DMS153 treated with DMSO at 0.1 percent for 48 hours (cell line): ENCODE measurements around the gene GAB3.
"Not testable (repeated sequence)": the region's sequence is repeated elsewhere in the genome, so short reads cannot be mapped to it uniquely, and the experiment has no call there.

Experiments
- DNase-seq: peaks from one replicate; lab custom pipeline; 2025; ENCODE audit not compliant: unreplicated experiment; lab: John Stamatoyannopoulos, UW

GAB3 gene

DNA sequence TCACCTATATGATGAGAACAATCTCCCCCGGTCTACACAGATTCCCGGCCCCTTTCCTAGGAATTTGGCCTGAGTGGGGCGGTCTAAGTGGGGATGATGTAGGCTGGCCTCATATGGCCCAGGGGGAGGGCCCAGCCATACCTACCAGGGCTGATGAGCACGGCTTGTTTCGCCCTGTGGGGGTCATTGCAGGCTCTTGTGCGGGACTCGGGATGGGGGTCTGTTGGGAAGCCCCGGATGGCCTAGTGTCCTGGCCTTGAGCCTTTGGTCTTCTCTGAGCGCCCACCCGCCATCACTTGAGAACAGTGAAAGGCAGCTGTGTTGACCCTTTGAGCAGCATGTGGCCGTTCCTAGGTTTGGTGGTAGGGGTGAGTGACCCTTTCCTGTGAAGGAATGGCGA, 92.7 kb downstream of the GAB3 start:
- no peak for DNase-seq

- DNase-seq = no peak
Observed at GRCh38 chrX:154657226-154657805, 93.6 kb downstream of the GAB3 start.

DNA sequence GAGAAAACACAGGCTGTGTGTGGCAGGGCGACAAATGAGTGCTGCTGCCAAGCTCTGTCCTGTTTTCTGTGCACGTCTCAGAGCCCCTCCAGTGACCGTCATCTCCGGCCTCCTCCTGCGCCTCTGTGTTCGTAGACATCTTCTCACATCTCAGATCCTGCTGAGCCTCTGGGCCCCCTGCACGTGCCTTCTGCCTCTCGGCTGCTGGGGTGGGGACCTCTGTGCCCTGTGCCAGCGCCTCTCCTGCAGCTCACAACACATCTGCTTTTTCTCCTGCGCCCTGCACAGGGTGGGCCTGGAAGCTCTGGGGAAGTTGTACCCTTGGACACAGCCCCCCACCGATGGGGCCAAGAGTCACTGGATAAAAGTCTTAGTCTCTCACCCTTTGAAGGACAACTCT, 95.1 kb downstream of the GAB3 start:
- DNase-seq = no peak

DNA sequence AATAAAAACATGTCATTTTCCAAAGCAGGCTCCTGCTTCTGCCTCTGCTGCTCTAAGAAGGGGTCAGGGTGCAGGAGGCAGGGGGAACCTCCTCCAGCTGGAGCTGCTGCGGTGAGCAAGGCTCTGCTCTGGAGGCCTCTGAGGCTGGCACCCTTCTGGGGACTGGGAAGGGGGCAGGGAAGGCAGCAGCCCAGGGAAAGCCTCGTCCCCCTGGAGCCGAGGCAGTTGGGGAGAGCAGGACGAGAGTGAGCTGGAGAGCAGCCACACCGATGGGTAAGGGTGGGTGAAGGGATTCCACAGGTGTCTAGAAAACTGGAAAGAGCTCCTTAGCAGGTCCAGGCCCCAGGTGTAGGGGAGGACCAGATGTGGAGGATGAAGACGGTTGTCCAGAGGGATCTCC, 95.5 kb downstream of the GAB3 start:
- no peak for DNase-seq

DNA sequence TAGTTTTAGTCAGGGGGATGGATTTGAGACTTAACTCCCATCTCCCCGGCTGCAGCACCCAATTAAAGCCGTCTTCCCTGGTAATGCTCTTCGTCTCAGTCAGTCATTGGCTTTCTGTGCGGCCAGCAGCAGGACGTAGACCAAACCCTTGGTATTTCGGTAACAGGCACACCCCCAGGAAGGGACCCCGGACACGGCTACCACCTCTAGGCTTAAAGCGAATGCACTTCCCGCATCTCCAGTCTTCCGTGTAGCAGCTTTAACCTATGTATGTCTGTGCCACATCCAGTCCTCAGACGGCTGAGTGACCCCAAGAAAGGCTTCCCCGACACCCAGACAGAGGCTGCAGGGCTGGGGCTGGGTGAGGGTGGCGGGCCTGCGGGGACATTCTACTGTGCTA, 96.0 kb downstream of the GAB3 start:
- no peak for DNase-seq

- no peak for DNase-seq
Observed at GRCh38 chrX:154654372-154654771, 96.5 kb downstream of the GAB3 start.

GRCh38 chrX:154653413-154653812, 97.5 kb downstream of the GAB3 start, which contains the start of gene CTAG2:
Gene CTAG2, minus strand, starts transcription at chrX:154653579. Its CDS starts 64 bp downstream, at chrX:154653515.
- DNase-seq = not testable (repeated sequence)

- no peak for DNase-seq
Observed at GRCh38 chrX:154653048-154653401, 97.9 kb downstream of the GAB3 start.

DNA sequence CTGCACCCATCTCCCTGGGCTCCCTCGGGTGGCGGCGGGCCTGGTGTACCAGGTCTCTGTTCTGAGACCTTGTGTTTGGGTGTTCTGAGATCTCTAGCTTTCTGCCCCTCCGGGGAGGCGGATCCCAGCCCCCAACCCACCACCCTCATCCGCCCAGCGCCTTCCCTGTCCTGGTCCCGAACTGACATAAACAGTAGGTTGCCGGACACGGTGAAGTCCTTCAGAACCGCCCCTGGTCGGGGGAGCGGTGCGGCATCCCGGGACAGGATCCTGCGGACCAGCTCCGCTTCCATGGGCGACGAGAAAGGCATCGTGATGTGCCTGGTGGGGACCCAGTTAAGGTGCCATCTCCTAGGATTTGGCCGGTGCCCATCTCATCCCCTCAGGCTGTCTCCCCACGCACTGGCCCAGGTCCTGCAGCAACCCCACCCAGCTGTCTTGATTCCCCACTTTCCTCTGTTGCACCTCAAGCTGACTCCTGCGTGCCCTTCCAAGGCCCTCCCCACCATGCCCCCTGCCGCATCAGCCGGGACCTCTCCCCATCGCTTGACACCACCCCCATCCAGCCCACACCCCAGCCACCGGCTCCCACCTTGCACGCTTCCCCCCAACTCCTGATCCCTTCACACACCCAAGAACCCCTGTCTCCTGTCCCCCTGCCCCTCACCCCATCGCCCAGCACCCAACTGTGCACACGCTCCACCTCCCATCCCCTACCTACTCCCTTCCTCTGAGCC, 98.4 kb downstream of the GAB3 start:
- DNase-seq = no peak

GRCh38 chrX:154650221-154650510, 100.7 kb downstream of the GAB3 start:
- no peak for DNase-seq

DNA sequence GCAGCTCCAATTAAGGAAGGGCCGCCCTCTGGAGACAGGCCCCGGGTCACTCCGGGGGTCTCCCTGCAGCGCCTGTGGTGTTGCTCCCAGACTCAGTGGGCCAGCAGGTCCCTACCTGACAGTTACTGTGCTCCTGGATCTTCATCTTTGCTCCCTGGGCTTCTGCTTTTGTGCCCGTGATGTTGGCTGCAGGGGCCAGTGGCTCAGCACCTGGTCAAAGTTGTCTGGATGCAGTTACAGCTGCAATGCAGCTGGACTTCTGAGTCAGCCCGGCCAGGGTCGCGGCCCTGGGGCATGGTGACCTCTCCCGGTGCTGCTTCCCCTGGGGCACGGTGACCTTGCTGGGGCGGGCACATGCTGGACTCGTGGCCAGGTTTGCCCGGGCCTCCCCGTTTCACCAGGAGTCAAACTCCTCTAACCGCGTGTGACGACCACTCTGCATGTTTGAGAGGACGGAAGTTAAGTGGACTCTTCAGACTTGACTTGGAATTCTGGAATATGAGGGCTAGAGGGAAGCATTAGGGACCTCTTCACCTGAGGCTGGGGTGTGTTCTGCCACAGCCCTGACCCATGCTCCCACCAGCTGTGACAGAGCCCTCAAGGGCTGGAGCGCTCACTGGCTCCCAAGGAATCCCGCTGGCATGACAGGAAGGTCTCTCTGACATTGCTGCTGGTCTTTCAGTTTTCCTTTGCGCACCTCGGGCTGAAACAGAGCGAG, 101.2 kb downstream of the GAB3 start:
- no peak for DNase-seq

GRCh38 chrX:154648931-154649330, 101.9 kb downstream of the GAB3 start:
- no peak for DNase-seq

DNA sequence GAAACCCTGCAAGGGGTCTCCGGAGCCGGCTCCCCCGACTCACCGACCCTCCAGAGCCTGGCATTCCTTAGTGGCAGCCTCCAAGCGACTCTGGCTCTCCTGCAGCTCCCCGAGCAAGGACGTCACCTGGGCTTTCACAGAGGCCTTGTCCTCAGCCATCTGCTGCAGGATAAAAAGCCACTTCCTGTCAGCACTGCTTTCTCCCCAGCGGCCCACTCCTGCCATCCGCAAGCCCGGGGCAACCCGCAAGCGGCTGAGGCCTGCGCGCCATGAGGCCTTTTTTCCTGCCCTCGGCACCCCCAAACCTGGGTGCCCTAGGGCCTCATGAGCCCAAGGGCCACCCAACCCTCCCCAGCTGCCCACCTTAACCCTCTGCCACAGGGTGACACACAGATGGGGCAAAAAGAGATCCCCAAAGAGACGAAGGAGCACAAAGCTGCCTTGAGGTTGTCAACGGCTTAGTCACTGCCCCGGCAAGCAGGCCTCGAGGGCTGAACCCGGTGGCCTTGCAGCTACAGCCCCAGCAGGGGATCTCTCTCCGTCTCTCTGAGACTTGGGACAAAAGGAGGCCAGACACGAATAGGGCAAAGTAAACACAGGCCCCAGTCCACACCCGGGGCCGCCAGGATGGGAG, 105.0 kb downstream of the GAB3 start:
- not testable (repeated sequence) for DNase-seq

DNA sequence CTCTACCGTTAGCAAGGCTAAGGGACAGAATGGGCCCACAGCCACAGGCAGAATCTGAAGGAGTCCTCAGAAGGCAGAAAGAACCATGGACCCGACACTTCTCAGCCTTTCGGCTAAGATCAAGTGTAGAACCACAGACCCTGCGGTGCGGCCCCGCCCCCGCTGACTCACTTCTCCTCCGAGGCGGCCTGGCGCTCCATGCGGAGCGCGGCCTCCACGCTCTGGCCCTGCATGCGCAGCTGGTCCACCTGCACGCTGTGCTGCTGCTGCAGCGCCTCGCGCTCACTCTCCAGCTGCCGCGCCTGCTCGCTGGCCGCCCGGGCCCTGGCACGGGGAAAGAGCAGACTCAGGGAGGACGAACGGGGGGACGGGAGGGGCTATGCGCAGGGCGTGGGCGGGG, 107.2 kb downstream of the GAB3 start:
- not testable (repeated sequence) for DNase-seq

- not testable (repeated sequence) for DNase-seq
Observed at GRCh38 chrX:154641740-154642139, 109.1 kb downstream of the GAB3 start.

DNA sequence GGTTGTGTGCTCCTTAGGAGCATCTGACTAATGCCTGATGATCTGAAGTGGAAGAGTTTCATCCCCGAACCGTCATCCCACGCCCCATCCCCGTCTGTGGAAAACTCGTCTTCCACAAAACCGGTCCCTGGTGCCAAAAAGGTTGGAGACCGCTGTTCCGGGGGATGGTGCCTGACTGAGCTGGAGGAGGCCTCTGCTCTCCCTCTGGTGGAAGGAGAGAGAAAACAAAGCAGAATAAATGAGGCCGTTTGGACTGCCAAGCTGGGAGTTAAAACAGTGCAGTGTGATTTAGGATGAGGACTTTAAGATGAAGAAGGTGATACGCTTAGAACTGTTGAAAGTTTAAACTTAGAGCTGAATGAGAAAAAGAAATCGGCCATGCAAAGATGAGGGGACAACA, 117.2 kb downstream of the GAB3 start:
- not testable (repeated sequence) for DNase-seq

DNA sequence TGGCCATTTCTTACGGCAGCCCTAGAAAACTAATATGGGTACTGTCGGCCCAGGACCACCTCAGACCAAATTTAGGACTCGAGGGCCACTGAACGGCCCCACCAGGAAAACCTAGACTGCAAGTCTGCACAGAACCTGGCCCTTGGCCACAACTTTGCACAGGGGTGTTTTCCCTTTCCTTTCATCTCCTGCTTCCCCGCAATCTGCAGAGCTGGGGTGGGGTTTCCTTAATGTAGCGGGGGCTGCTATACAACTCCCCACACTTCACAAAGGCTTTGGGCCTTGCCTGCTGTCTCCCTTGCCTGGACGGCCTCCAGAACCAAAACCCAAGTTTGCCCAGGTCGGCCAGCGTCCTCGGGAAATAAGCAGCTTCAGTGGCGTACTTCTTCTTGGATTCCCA, 119.9 kb downstream of the GAB3 start:
- DNase-seq = not testable (repeated sequence)

DNA sequence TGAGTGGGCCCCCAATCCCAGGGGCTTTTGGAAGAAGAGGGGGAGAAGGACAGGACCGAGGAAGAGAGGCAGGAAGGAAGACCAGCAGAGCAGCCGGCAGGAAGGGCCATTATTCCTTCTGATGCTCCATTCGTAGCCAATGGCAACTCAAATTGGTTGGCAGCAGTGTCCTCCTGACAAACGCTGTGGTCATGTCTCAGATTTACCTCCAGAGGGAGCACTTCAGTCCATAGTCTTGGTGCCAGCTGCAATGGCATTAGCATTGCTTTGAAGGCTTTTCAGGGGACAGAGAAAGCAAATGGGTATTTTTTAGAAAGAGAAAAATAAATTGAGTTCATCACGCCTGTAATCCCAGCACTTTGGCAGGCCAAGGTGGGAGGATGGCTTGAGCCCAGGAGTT, 121.9 kb downstream of the GAB3 start:
- not testable (repeated sequence) for DNase-seq
